NCI-H2196 (cell line): ENCODE measurements around the gene FBXL13.

Experiments
- DNase-seq: peaks from one replicate; lab custom pipeline; 2025; ENCODE audit not compliant: unreplicated experiment; lab: John Stamatoyannopoulos, UW

FBXL13 gene

DNA sequence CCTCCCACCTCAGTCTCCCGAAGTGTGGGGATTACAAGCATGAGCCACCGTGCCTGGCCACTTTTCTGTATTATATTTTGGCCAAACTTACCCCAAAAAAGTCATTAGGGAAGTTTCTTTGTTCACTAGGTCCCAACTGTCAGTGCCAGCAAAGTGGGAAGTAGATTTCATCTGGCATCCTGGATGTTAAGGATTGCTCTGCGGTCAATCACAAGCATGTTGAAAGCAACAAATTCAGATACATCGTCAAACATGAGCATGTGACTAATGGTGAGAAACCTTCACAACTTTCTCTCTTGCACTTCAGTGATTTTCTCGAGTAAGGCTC lies 176.1 kb downstream of the FBXL13 start:
- DNase-seq, result no peak

DNA sequence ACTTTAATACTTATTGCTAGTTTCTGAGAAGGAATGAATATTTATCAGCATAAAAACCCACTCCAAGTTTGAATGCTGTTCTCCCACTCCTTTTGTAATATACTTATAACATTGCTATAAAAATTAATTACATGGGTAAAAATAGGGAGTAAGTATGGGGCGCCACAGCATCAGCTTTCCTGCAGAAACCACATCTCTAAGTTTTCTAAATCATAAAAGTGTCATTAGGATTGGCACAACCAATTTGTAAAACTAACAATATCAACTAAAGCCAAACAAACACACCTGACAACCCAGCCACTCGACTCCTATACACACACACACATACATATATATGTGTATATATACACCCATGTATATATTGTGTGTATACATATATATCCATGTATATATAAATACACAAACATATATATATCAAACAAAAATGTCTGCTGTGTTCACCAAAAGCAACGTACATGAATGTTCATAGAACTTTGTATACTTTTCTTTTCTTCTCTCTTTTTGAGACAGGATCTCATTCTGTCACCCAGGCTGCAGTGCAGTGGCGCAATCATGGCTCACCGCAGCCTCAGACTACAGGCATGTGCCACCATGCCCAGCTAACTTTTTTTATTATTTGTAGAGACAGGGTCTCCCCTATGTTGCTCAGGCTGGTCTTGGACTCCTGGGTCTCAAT lies 176.6 kb downstream of the FBXL13 start:
- DNase-seq, result no peak

DNA sequence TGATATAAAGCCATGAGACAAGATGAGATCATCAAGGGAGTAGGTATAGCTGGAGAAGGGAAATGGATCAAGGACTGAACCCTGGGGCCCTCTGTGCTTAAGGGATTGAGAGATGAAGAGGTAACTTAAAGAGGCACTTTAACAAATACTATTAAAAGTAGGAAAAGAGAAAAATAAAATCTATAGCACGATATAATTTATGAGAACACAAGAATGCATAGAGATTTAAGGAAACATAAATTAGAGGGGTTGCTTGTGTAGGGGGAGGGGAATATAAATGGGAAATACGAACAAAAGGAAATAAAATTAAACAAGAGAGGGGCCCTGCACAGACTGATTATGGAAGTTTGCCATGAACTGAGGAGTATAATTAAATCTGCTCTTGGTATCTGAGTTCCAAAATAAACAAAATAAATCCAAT lies 177.4 kb downstream of the FBXL13 start:
- DNase-seq, result no peak

DNA sequence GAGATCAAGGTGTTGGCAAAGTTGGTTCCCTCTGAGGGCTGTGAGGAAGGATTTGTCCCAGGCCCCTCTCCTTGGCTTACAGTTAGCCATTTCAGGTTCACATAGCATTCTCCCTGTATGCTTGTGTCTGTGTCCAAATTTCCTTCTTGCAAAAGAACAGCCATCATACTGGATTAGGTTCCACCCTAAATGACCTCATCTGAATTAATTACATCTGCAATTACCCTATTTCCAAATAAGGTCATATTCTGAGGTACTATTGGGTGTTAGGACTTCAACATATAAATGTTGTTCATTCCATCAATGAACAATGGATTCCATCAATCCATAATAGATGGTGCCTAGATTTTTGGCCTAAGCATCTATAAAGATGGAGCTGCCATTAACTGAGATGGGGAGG lies 178.0 kb downstream of the FBXL13 start:
- DNase-seq, result no peak

DNA sequence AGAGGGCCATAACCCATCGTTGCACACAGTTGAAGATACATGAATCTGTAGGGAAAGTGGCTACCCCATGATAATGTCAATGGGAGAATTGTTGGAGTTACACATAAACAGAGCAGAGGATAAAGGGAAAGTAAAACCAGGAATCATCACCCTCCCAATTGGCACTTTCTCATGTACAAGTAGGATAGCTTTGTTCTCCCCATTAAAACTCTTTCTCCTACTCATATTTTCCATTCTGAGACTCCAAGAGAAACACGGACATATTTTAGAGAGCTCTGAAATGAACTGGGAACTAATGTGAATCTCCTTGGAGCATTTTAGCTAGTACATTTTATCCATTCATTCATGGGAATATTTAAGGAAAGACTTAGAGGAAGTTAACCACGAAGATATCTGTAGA lies 179.0 kb downstream of the FBXL13 start:
- DNase-seq, result no peak

DNA sequence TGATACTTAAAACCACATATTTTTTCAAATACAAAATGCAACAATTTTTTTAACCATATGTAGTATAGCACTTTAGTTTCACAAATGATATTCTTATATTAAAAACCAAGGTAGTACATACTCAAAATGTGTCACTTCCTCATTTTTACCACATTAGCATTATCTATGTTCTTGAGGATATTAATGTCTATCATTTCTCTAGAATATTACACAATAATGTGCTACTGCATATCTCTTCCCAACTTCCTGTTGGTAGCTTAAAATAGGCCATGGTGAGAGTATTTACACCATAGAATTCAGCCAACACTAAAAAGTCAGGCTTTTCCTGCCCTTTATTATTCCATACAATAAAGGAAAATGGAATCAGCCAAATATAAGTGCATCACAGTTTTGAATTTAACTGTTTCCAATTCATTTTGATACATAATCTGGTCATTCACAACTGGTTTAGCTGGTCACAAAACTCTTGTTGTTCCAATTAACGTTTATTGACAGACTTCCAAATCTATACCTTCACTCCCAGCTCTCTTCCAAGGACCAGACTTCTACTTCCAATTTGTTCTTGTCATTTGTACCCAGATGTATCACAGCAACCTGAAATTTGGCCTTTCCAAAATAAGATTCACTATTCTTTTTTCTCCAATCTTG lies 181.8 kb downstream of the FBXL13 start:
- DNase-seq, result no peak

DNA sequence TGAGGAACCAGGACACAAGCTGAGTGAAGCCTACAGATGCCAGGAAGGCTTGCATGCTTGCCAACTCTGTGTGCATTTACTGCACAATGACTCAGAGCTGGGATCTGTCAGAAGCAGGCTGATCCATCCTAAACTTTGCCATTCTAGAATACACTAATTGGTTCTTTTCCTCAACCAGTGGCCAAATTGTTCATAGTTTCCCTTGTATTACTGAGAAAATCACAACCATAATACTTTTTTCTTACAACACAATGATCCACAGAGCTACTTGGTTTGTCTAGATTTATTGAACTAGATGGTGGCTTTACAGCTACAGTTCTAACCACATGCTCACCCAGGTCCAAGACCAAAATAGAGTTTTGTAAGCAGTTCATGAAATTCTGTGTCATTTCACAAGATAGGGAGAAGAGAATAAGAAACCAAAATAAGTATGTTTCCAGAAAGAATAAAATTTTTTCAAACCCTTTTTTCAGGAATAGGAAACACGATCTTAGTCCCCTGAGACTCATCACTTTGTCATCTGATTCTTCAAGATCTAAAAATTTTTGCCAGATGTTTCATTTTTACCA lies 182.8 kb downstream of the FBXL13 start:
- DNase-seq, result no peak

DNA sequence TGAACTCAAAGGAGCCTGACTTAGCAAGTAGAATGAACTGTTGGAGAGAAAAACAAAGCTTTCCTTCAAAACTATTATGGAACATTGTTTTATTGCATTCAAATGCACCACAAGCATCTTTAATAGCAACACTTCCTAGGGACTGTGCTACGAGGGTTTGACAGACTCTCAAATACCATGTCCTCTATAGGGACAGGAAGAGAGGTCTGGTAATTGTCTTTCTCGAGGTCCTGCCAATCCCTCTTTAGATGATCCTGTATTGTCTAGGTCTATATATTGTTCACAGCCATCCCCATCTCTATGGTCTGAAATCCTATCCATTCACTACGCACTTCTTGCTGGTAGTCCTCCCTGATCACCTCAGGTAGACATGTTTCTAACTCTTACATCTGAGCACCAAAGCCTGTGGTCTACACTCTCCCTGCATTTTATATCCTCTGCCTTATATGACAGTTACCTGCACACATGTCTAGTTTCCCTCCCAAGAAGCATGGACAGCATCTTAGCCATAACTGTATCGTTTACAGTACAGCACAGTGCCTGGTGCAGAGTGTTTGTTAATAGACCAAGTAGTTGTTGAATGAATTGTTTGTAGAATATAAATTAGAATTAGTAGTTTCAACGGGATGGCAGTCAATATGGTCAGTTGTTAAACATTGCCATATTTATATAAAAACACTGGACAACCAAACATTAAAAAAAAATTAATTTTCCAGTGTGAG lies 183.5 kb downstream of the FBXL13 start:
- DNase-seq, result no peak

DNA sequence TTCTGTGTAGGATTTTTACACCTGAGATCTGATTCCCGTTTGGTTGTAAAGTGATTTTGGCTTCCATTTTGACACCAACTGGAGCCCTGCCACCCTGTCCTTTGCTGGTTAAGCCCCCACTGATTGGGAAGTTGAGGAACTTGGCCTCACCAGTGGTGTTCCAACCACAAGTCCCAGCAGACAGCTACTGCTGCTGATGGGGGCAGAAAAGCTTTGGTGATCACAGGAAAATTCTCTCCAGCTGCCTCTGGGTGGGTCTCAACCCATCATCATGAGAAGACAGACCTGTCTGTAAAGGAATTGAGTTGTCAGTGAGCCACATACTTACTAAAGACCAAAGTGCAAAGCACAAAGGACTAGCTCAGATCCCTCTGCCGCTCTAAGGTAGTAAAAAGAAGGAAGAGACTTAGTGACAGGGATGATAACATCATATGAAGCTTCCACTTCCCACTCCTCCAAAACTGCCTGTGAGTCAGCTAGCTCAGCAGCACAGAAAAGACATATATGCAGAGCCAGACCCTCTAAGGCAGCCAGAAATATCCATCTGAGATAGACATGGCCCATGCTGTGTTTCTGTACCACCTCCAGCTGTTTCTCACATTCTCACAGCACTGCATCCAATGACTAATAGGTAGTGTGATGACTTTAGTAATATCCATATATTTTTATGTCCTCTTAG lies 184.2 kb downstream of the FBXL13 start:
- DNase-seq, result no peak

DNA sequence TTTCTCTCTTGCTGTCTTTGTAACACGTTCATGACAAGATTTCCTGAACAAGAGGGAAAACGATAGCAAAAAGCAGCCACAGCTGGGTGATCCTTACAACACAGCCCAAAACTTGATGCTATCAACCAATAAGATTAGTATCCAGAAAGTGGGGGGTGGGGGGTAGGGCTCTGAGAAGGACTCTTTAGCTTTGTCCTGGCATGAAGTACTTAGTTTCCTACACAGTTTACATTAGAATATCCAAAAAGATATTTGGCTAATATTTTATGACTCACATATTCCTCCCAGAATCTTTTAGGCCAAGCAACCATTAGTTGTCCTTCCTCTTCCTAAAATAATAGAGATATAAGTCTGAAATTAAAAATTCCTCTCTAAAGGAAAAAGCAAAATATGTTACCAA lies 184.7 kb downstream of the FBXL13 start:
- DNase-seq, result no peak

DNA sequence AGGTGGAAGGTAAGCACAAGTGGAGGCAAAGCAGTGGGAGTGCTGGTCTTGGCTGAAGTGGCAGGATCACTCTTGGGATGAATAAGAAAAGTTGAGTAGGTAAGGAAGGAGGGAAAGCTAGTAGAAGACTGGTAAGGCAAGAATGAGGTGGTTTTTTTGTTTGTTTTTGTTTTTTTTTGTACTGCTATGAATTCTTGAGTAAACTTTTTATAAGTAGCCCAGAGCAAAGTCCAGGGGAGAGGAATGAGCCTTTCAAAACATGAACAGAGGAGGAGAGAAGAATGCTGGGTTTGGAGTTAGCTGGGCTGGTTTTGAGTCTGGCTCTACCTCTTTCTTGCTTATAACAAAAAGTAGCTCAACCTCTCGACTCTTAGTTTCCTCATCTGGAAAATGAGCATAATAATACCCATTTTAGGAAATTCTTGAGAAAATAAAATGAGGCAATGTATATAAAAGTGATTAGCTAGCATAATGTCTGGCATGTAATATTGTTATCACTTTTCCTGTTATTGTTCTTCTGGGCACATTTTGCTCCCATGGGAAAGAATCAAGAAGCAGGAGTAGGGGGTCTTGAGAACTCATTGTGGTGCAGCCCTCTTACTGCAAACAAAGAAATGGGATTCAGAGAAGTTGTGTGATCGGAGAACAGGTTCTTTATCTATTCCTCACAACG lies 185.9 kb downstream of the FBXL13 start:
- DNase-seq, result no peak

DNA sequence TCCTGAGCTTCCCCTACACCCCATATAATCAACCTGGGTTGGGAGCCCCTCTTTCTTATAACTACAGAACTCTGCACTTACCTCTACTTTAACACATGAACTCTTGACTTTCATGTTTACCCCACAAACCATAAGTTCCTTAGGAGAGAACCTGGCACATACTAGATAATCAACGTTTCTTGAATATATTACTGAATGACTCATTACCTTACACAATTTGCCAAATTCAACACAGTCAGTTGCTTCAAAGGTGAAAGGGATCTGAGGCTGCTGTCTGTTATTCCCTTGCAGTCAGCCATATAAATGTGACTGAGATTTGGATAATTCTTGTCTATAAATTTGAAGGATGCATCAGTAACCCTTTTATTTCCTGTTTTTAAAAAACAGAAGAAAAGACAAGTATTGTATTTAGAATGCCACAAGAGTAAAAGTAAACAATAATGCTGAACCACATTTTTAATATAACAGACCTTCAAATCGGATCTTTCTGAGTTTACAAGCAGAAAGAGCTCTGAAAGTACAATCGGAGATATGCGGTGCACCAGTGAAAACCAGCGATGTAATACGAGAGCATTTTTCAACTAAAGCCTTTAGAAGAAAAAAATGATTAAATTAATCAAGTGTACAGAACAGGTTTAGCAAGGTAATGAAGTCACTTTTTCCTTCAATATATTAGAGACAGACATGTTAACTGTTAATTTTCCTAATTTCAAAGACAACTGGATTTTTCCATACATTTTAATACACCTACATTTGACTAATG lies 191.3 kb downstream of the FBXL13 start:
- DNase-seq, result no peak

DNA sequence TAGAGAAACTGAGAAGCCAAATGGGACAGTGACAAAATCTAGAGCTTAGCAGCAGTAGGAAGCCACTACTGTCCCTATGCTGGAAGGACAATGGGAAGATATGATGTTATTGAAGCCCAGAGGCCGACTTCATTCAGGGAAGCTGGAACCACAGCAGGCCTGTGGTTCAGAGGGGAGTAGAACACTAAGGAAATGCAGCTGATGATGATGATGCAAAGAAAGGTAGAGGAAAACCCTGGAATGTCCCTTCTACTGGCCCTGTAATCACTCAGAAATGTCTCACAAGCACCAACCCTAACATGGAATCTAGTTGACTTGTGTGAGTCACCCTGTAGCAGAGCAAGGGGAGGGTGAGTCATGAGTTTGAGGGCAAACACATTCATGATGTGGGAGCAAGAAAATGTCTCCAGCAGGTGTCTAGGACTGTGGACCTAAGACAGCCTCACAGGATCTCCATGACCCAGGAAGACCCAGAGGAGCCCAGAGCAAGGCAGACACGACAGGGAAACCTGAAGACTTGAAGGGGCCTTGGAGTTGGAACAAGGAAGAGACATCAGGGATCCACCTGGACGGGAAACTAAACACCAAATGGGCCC lies 198.8 kb downstream of the FBXL13 start:
- no peak for DNase-seq

DNA sequence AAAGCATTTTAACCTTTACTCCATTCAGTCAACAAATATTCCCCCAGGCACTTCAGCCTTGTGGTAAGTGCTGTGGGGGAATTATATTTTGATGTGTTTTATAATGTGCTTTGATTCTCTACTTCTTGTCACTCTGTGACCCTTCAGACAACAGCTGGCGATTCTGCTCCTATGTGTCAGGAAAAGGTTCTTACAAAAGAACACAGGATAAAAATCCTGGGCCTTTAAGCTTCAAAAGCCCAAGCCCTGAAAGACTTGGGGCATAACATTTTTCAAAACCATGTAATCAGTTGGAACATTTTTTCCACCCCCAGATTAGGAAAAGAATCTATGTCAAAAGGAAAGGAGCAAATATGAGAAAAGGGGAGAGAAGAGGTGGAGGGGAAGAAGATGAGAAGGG lies 199.6 kb downstream of the FBXL13 start:
- no peak for DNase-seq

DNA sequence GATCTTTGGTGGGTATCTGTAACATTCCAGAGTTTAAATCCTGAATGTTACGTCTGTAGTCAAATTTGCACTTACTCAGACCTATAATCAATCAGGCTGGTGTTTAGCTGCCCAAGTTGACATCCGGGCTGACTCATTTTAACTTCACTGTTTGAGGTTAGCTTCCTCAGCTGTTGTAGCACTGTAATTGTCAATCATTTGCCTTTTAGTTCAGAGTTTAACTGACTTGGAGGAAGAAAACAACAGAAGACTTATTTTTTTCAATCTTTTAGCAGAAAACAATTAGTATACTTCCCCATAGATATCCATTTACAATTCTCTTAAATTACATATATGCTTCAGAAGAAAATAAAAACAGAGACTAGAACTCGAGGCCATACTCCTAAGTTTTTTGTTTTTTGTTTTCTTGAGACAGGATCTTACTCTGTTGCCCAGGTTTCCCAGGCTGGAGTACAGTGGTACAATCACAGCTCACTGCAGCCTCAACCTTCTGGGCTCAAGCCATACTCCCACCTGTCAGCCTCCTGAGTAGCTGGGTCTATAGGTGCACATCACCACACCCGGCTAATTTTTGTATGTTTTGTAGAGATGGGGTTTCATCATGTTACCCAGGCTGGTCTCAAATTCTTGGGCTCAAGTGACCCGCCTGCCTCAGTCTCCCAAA lies 200.3 kb downstream of the FBXL13 start:
- DNase-seq, result no peak

DNA sequence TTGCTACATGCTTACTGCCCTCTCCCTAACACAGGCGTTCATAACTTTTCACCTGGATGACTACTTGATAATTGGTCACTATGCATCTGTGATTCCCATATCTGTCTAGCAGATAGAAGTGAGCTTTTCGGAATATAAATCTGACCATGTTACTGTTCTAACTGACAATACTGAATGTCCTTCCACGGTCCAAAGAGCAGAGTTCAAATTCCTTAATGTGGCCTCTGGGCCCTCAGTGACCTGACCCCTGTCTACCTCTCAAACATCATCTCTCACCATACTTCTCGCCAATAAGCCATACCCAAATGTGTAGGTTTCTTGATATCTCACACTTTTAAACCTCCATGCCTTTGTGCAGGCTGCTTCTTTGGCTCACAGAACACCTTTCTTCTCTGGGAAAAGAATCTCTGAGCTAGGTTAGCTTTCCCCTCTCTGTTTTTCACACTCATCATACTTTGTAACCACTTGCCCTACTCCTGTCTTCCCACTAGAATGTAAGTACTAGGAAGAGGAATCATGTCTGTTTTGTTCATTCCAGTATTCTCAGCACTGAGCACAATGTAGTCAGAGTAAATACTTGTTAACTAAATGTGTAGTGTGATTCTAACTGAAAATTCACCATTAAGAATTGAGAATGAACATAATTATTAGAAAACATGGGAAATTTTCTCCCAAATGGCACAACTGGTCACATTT lies 201.0 kb downstream of the FBXL13 start:
- no peak for DNase-seq

DNA sequence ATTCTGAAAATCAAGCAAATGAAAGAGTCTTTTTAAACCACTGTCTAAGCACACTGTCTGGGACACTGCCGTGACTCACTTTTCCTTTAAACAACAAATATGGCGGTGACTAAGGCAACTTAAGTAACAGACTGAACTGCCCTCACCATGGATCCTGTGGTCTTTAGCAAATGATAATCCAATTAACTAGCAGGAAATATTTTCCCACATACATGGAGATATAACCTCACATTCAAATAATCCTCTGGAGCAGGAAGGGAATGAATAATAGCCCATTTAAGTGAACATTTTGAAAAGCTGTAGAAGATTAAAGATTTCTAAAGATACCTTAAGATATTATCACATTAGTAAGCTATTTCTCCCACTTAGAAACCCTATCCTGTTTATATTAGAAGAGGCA lies 202.1 kb downstream of the FBXL13 start:
- no peak for DNase-seq

DNA sequence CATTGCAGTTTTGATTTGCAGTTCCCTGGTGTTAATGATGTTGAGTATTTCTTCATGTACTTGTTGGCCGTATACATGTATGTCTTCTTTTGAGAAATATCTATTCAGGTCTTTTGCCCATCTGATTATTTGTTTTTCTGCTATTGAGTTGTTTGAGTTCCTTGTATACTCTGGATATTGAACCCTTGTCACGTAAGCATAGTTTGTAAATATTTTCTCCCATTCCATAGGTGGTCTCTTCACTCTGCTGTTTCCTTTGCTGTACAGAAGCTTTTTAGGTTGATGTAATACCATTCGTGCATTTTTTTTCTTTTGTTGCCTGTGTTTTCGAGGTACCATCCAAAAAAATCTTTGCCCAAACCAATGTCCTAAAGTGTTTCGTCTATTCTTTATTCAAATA lies 205.4 kb downstream of the FBXL13 start:
- no peak for DNase-seq
